ENCODE data around the gene SCRT2. TPM values are rescaled to one million over a fixed set of nuclear protein-coding genes. Genes with fewer than 3 reads are reported as not detected.

Gene SCRT2
- total and polyA plus RNA-seq, 9 of the 15 experiments (the other 6 are each of a cell fraction or from before 2014, with no cell fraction given) = 0.04 to 0.75 (median 0.13) TPM; not detected in 2

DNA sequence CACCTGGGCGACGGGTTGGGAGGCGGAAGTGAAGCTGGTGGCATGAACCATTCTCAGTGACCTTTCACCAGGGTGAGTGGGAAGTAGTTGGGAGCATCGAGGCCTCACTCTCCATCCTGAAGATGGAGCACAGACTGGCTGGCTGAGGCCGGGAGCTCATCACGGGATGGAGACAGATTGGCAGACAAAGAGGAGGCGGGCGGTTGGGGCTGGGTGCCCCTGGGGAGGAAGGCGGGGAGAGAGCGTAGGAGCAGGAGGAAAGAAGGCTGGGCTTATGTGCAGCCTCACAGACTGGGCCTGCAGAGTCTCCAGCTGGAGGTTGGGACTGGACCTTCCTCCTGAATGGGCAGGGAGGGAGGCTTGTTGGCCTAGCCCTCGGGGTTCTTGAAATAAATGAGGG, 44.2 kb upstream of the SCRT2 start:
- no peaks in the 10 kb centered on the region for H4K20me1 ChIP-seq (replicated peaks; ENCODE audit: control insufficient read depth, insufficient read depth, low read length)
- in situ Hi-C loops (cut with MboI) (no loop called here), intact Hi-C loops (cut with micrococcal nuclease) (no loop called here)
- H3K9me1 ChIP-seq (ENCODE audit: control insufficient read depth, insufficient read depth, low read length) = no peaks in the 10 kb centered on the region
- 29% methylated on average over 6 of the region's 11 CpGs for WGBS (ENCODE audit: insufficient coverage, low coverage, missing lambda C conversion rate)
- FAIRE-seq = no peak
- TF ChIP-seq CREM (IDR thresholded peaks at IDR 0.05; ENCODE audit: low read depth) (no peak), MYBL2 (IDR thresholded peaks at IDR 0.05; ENCODE audit: low read depth) (no peak), MYBL2 (CRISPR knock-in tag; IDR thresholded peaks at IDR 0.05; ENCODE audit: borderline replicate concordance) (no peak), PRMT5 (CRISPR knock-in tag; IDR thresholded peaks at IDR 0.05) (no peak), ZNF121 (CRISPR knock-in tag; conservative IDR thresholded peaks at IDR 0.05) (no peak), PHF21A (IDR thresholded peaks at IDR 0.05; ENCODE audit: borderline replicate concordance, low read depth) (no peak), SPI1 (IDR thresholded peaks at IDR 0.05; ENCODE audit: borderline replicate concordance, low read depth, low read length) (no peak), ESRRB (CRISPR knock-in tag; IDR thresholded peaks at IDR 0.05; ENCODE audit: borderline replicate concordance) (no peak), ZNF592 (IDR thresholded peaks at IDR 0.05) (no peak), GATA2 (CRISPR knock-in tag; IDR thresholded peaks at IDR 0.05) (no peak), ETS1 (conservative IDR thresholded peaks at IDR 0.05; ENCODE audit: control insufficient read depth, low read depth, low read length) (no peak), MIER1 (IDR thresholded peaks at IDR 0.05; ENCODE audit: low read depth) (no peak)
- DNase-seq (ENCODE audit: extremely low read depth in 1 of 4, low spot score in 3 of 4) = no peak
- POLR2A ChIA-PET = interaction anchor here (0.6 kb wide), 1 partner anchor 17 kb away, joined by 3 read pairs; no protein-coding TSS in a partner anchor
- CTCF ChIA-PET (ENCODE audit: low intra/inter-chr PET ratio) = no interaction called here
- no peak overlapping the region for H3K9ac ChIP-seq (ENCODE audit: insufficient read depth in 1 of 2, low read depth in 2 of 2, low read length in 2 of 2)
- H3K4me1 ChIP-seq (replicated peaks in 1 of 2; ENCODE audit: control insufficient read depth in 2 of 2, insufficient read depth in 2 of 2, low read length in 2 of 2) = peaks cover 0 to 5% of the 10 kb centered on the region in 2 experiments; a peak in 2 of 5 replicates
- no peaks in the 10 kb centered on the region for H3K9me3 ChIP-seq (replicated peaks; ENCODE audit: control insufficient read depth, insufficient read depth, low read depth, low read length)
- H3K27me3 ChIP-seq (ENCODE audit: control insufficient read depth in 2 of 2, insufficient read depth in 2 of 2, low read length in 2 of 2) = no peaks in the 10 kb centered on the region
- no TSS peak for BruUV-seq (replicated peaks)
- H2AFZ ChIP-seq (ENCODE audit: low read depth, low read length) = no peak overlapping the region
- H3K36me3 ChIP-seq (ENCODE audit: control insufficient read depth, insufficient read depth, low read length) = no peaks in the 10 kb centered on the region
- no peak for ATAC-seq
- H3K4me3 ChIP-seq = no peak overlapping the region
- H3K27ac ChIP-seq (ENCODE audit: extremely low read depth, low read depth, low read length) = no peak overlapping the region
- H3K79me2 ChIP-seq (ENCODE audit: control insufficient read depth, insufficient read depth, low read length) = no peaks in the 10 kb centered on the region
- no peak overlapping the region for H3K4me2 ChIP-seq (ENCODE audit: insufficient read depth, low read length)

Data from K562 (cell line).